ENCODE results near the gene ANO7. TPM values are rescaled to one million over a fixed set of nuclear protein-coding genes. Genes with fewer than 3 reads are reported as not detected.

The ANO7 gene
- total RNA-seq (2022) (7.7 and 8.0 TPM in 2 replicates), Bru-seq, nascent RNA (percentile 27 among the genes with signal in this experiment), BruChase-seq, experiment 1, labeled RNA remaining after a 6-hour chase (percentile 36 among the genes with signal in this experiment), BruChase-seq, experiment 2, labeled RNA remaining after a 2-hour chase (percentile 35 among the genes with signal in this experiment)
- long read RNA-seq, transcript ANO7-209 (2 exons, 2,196 nt): major isoform, 5 of 6 reads
- long read RNA-seq, partial matches to known transcripts: 0 of 6 reads
- long read RNA-seq, other reads (novel, unspliced or antisense): 0 of 6 reads

- no peaks in the 10 kb centered on the region for H3K4me1 Mint-ChIP-seq (ENCODE audit: low read depth, unreplicated experiment)
- DNase-seq: peak; percentile 29
- no peak for TF ChIP-seq CTCF (IDR thresholded peaks at IDR 0.05; ENCODE audit: unreplicated experiment)
- H3K36me3 Mint-ChIP-seq (ENCODE audit: insufficient read depth, unreplicated experiment): peaks cover 9% of the 10 kb centered on the region
- H3K9me3 Mint-ChIP-seq (ENCODE audit: low read depth, unreplicated experiment): no peaks in the 10 kb centered on the region
- intact Hi-C loops (cut with micrococcal nuclease; ENCODE audit: unreplicated experiment): no loop called here
- H3K4me3 Mint-ChIP-seq (ENCODE audit: low read depth, unreplicated experiment): no peak within 1 kb of the TSS
- CTCF ChIA-PET: no interaction called here
- H3K27me3 Mint-ChIP-seq (ENCODE audit: unreplicated experiment): peaks cover 54% of the 10 kb centered on the region
- no peak within 1 kb of the TSS for H3K27ac Mint-ChIP-seq (ENCODE audit: unreplicated experiment)
- BruUV-seq (replicated peaks): no TSS peak
Observed at GRCh38 chr2:241188361-241189092, at the start of gene ANO7. ANO7 (plus strand) TSS chr2:241188677; CDS start chr2:241190064, 1,387 bp downstream.

GRCh38 chr2:241139531-241140444 lies 48.7 kb upstream of the ANO7 start:
- H3K27ac Mint-ChIP-seq (ENCODE audit: unreplicated experiment): no peak overlapping the region
- CTCF ChIA-PET: no interaction called here
- no peaks in the 10 kb centered on the region for H3K4me1 Mint-ChIP-seq (ENCODE audit: low read depth, unreplicated experiment)
- no peak for TF ChIP-seq CTCF (IDR thresholded peaks at IDR 0.05; ENCODE audit: unreplicated experiment)
- H3K4me3 Mint-ChIP-seq (ENCODE audit: low read depth, unreplicated experiment): no peak overlapping the region
- H3K36me3 Mint-ChIP-seq (ENCODE audit: insufficient read depth, unreplicated experiment): no peaks in the 10 kb centered on the region
- no peak for DNase-seq
- no peaks in the 10 kb centered on the region for H3K27me3 Mint-ChIP-seq (ENCODE audit: unreplicated experiment)
- intact Hi-C loops (cut with micrococcal nuclease; ENCODE audit: unreplicated experiment): no loop called here
- H3K9me3 Mint-ChIP-seq (ENCODE audit: low read depth, unreplicated experiment): no peaks in the 10 kb centered on the region
- no TSS peak for BruUV-seq (replicated peaks)

GRCh38 chr2:241140445-241140840 lies 48.0 kb upstream of the ANO7 start:
- no TSS peak for BruUV-seq (replicated peaks)
- no peaks in the 10 kb centered on the region for H3K9me3 Mint-ChIP-seq (ENCODE audit: low read depth, unreplicated experiment)
- no peak overlapping the region for H3K4me3 Mint-ChIP-seq (ENCODE audit: low read depth, unreplicated experiment)
- no peaks in the 10 kb centered on the region for H3K27me3 Mint-ChIP-seq (ENCODE audit: unreplicated experiment)
- no peak overlapping the region for H3K27ac Mint-ChIP-seq (ENCODE audit: unreplicated experiment)
- H3K4me1 Mint-ChIP-seq (ENCODE audit: low read depth, unreplicated experiment): no peaks in the 10 kb centered on the region
- intact Hi-C loops (cut with micrococcal nuclease; ENCODE audit: unreplicated experiment): no loop called here
- CTCF ChIA-PET: no interaction called here
- no peak for TF ChIP-seq CTCF (IDR thresholded peaks at IDR 0.05; ENCODE audit: unreplicated experiment)
- no peak for DNase-seq
- H3K36me3 Mint-ChIP-seq (ENCODE audit: insufficient read depth, unreplicated experiment): no peaks in the 10 kb centered on the region

GRCh38 chr2:241141214-241141770 lies 47.2 kb upstream of the ANO7 start:
- no peaks in the 10 kb centered on the region for H3K9me3 Mint-ChIP-seq (ENCODE audit: low read depth, unreplicated experiment)
- H3K4me1 Mint-ChIP-seq (ENCODE audit: low read depth, unreplicated experiment): no peaks in the 10 kb centered on the region
- no peak overlapping the region for H3K27ac Mint-ChIP-seq (ENCODE audit: unreplicated experiment)
- CTCF ChIA-PET: interaction anchor here (0.5 kb wide), 1 partner anchor 402 kb away, joined by 7 read pairs; no protein-coding TSS in a partner anchor
- TF ChIP-seq CTCF (IDR thresholded peaks at IDR 0.05; ENCODE audit: unreplicated experiment): no peak
- no TSS peak for BruUV-seq (replicated peaks)
- no peaks in the 10 kb centered on the region for H3K27me3 Mint-ChIP-seq (ENCODE audit: unreplicated experiment)
- no peak overlapping the region for H3K4me3 Mint-ChIP-seq (ENCODE audit: low read depth, unreplicated experiment)
- no peak for DNase-seq
- no peaks in the 10 kb centered on the region for H3K36me3 Mint-ChIP-seq (ENCODE audit: insufficient read depth, unreplicated experiment)
- intact Hi-C loops (cut with micrococcal nuclease; ENCODE audit: unreplicated experiment): no loop called here

All from Calu3 (cell line).